Kidney glomerular epithelial cell (primary cell): ENCODE measurements around the gene DNAJB13.
"Not testable (repeated sequence)": the region's sequence is repeated elsewhere in the genome, so short reads cannot be mapped to it uniquely, and the experiment has no call there.

Experiments used
- DNase-seq: peaks from one replicate; lab custom pipeline; 2025; lab: John Stamatoyannopoulos, UW

DNAJB13 gene

GRCh38 chr11:73950869-73951710 is at the start of gene DNAJB13:
TSS of gene DNAJB13 (plus strand) at chr11:73951026. CDS start at chr11:73951070, 44 bp downstream.
- DNase-seq, result peak; percentile 46

- DNase-seq, result no peak
Observed at GRCh38 chr11:73902303-73902702, 48.5 kb upstream of the DNAJB13 start.

- peak; percentile 49 for DNase-seq
Observed at GRCh38 chr11:73907191-73907590, 43.6 kb upstream of the DNAJB13 start.

- no peak for DNase-seq
Observed at GRCh38 chr11:73912026-73912425, 38.8 kb upstream of the DNAJB13 start.

GRCh38 chr11:73913472-73913871 is 37.4 kb upstream of the DNAJB13 start:
- no peak for DNase-seq

- DNase-seq, result no peak
Observed at GRCh38 chr11:73914284-73914683, 36.5 kb upstream of the DNAJB13 start.

GRCh38 chr11:73916435-73916834 is 34.4 kb upstream of the DNAJB13 start:
- DNase-seq, result no peak

- DNase-seq, result no peak
Observed at GRCh38 chr11:73921180-73921579, 29.6 kb upstream of the DNAJB13 start.

GRCh38 chr11:73929388-73929787 is 21.4 kb upstream of the DNAJB13 start:
- DNase-seq, result no peak

- DNase-seq, result peak; percentile 42
Observed at GRCh38 chr11:73931039-73931645, 19.7 kb upstream of the DNAJB13 start.

- DNase-seq, result no peak
Observed at GRCh38 chr11:73931951-73932350, 18.9 kb upstream of the DNAJB13 start.

- no peak for DNase-seq
Observed at GRCh38 chr11:73932781-73933180, 18.0 kb upstream of the DNAJB13 start.

- DNase-seq, result not testable (repeated sequence)
Observed at GRCh38 chr11:73936047-73936446, 14.8 kb upstream of the DNAJB13 start.

- peak; percentile 7 for DNase-seq
Observed at GRCh38 chr11:73939096-73939495, 11.7 kb upstream of the DNAJB13 start.

- DNase-seq, result no peak
Observed at GRCh38 chr11:73940801-73941570, 9.8 kb upstream of the DNAJB13 start.

GRCh38 chr11:73942010-73942409 is 8.8 kb upstream of the DNAJB13 start:
- DNase-seq, result no peak

GRCh38 chr11:73944085-73944484 is 6.7 kb upstream of the DNAJB13 start:
- DNase-seq, result no peak

- no peak for DNase-seq
Observed at GRCh38 chr11:73944901-73945300, 5.9 kb upstream of the DNAJB13 start.

GRCh38 chr11:73945396-73945795 is 5.4 kb upstream of the DNAJB13 start:
- no peak for DNase-seq

- no peak for DNase-seq
Observed at GRCh38 chr11:73946798-73947458, 3.9 kb upstream of the DNAJB13 start.

- no peak for DNase-seq
Observed at GRCh38 chr11:73949246-73949645, 1.6 kb upstream of the DNAJB13 start.

GRCh38 chr11:73949912-73950311 is 914 bp upstream of the DNAJB13 start:
- DNase-seq, result no peak
